Endothelial cell of umbilical vein (primary cell): ENCODE data around the gene PROX1. TPM values are rescaled to one million over a fixed set of nuclear protein-coding genes. Genes with fewer than 3 reads are reported as not detected.

Experiments
- BruUV-seq: library from RNA; stranded (reverse); fragments of 400-500 nt; replicated peaks from 2 replicates; lab custom pipeline; 2021; lab: Mats Ljungman, UMichigan
- CTCF ChIA-PET: fragments of 300-600, 350-600 bp; sonication (Branson Sonifier 250); formaldehyde crosslinking; loops from one replicate; lab custom pipeline; 2021; ENCODE audit warnings: antibody characterized with exemption, inconsistent platforms; lab: Charles Lee
- POLR2A ChIA-PET: fragments of 300-600, 350-600 bp; sonication (Branson Sonifier 250); formaldehyde crosslinking; loops from one replicate; lab custom pipeline; 2021; ENCODE audit warnings: antibody characterized with exemption, inconsistent platforms; lab: Charles Lee
- DNase-seq: peaks from one replicate; pipeline ENCODE4 v3.0.0-alpha.2; 2011; ENCODE audit warnings: low read depth, low spot score
- FAIRE-seq: peaks from 2 replicates; lab custom pipeline; 2011; peaks lifted over from hg19 to GRCh38; lab: Jason Lieb, UNC
- H2AFZ ChIP-seq: 2 replicates; pipeline ENCODE4 v1.6.0; 2012; ENCODE audit warnings: low read depth, low read length, control low read depth, inconsistent platforms
- H3K27ac ChIP-seq: 2 replicates; pipeline ENCODE4 v1.5.1; 2011; ENCODE audit warnings: low read depth, mild to moderate bottlenecking, control low read depth, low read length, moderate library complexity; ENCODE audit not compliant: insufficient read depth
- H3K27me3 ChIP-seq, 2 experiments: 2 replicates each; pipeline versions ENCODE4 v1.6.0 to v1.6.1; 2011; ENCODE audit warnings: low read length in 2 of 2, mixed read lengths in 1 of 2; ENCODE audit not compliant: control insufficient read depth in 2 of 2, insufficient read depth in 2 of 2
- H3K36me3 ChIP-seq, 2 experiments: 2 replicates in 1 of 2; 3 replicates in 1 of 2; pipeline ENCODE4 v1.5.1; 2011; ENCODE audit warnings: low read length in 2 of 2, mild to moderate bottlenecking in 1 of 2, moderate library complexity in 1 of 2; ENCODE audit not compliant: control insufficient read depth in 2 of 2, insufficient read depth in 2 of 2; ENCODE audit errors: extremely low read depth in 1 of 2
- H3K4me1 ChIP-seq: 3 replicates; pipeline ENCODE4 v1.5.1; 2011; ENCODE audit warnings: mild to moderate bottlenecking, low read length; ENCODE audit not compliant: control insufficient read depth, insufficient read depth; ENCODE audit errors: extremely low read depth
- H3K4me2 ChIP-seq: 2 replicates; pipeline ENCODE4 v1.6.1; 2011; ENCODE audit warnings: low read length, control low read depth, mixed read lengths; ENCODE audit not compliant: insufficient read depth
- H3K4me3 ChIP-seq, 3 experiments: fragments of 200-600 bp in 1 of 3; sonication (generic), shearing (Covaris generic) in 1 of 3; replicated peaks in 1 of 3; 2 replicates each; pipeline ENCODE4 v1.5.1; 2011 to 2016; ENCODE audit warnings: control low read depth in 3 of 3, low read length in 3 of 3, mild to moderate bottlenecking in 2 of 3, inconsistent platforms in 1 of 3, low read depth in 1 of 3, moderate library complexity in 1 of 3; ENCODE audit not compliant: insufficient read depth in 1 of 3
- H3K79me2 ChIP-seq: 2 replicates; pipeline ENCODE4 v1.6.0; 2012; ENCODE audit warnings: low read length, inconsistent platforms; ENCODE audit not compliant: control insufficient read depth, insufficient read depth
- H3K9ac ChIP-seq: replicated peaks from 2 replicates; pipeline ENCODE3; 2011; ENCODE audit warnings: low read length, control low read depth; ENCODE audit not compliant: insufficient read depth; ENCODE audit errors: extremely low read depth
- H3K9me1 ChIP-seq: replicated peaks from 3 replicates; pipeline ENCODE4 v1.6.0; 2011; ENCODE audit warnings: mild to moderate bottlenecking, low read length; ENCODE audit not compliant: control insufficient read depth, insufficient read depth; ENCODE audit errors: extremely low read depth
- H3K9me3 ChIP-seq: replicated peaks from 2 replicates; pipeline ENCODE4 v1.5.1; 2012; ENCODE audit warnings: low read length, inconsistent platforms; ENCODE audit not compliant: control insufficient read depth, insufficient read depth
- H4K20me1 ChIP-seq: replicated peaks from 2 replicates; pipeline ENCODE3; 2011; ENCODE audit warnings: mild to moderate bottlenecking, low read length; ENCODE audit not compliant: control insufficient read depth, insufficient read depth; ENCODE audit errors: extremely low read depth
- EZH2 ChIP-seq: IDR thresholded peaks from 2 replicates; pipeline ENCODE4 v1.6.1; 2012; ENCODE audit warnings: borderline replicate concordance, low read depth, mild to moderate bottlenecking, moderate library complexity, low read length, inconsistent platforms; ENCODE audit not compliant: severe bottlenecking
- GATA2 ChIP-seq: IDR thresholded peaks from 2 replicates; pipeline ENCODE4 v1.7.0; 2011; ENCODE audit warnings: low read depth, mild to moderate bottlenecking, moderate library complexity, mixed read lengths, low read length; ENCODE audit not compliant: insufficient read length, insufficient read depth
- JUN ChIP-seq: IDR thresholded peaks from 2 replicates; pipeline ENCODE4 v1.6.1; 2011; ENCODE audit warnings: borderline replicate concordance, low read depth; ENCODE audit not compliant: insufficient read length, insufficient read depth
- MYC ChIP-seq: IDR thresholded peaks from one replicate; pipeline ENCODE4 v1.6.1; 2011; ENCODE audit warnings: mild to moderate bottlenecking, low read depth, low read length
- POLR2A ChIP-seq: IDR thresholded peaks from 2 replicates; pipeline ENCODE4 v1.6.1; 2012; ENCODE audit warnings: low read depth, mild to moderate bottlenecking, control low read depth, low read length
- POLR2AphosphoS5 ChIP-seq: IDR thresholded peaks from 2 replicates; pipeline ENCODE4 v1.6.1; 2012; ENCODE audit warnings: low read depth, mild to moderate bottlenecking, control low read depth, low read length, moderate library complexity; ENCODE audit not compliant: insufficient read depth
- dilution Hi-C: fragments of 300-500 bp; cut with MboI; formaldehyde crosslinking; loops from one replicate; pipeline ENCODE4 v1.15.0; 2019; ENCODE audit warnings: low sequenced_read_pairs; ENCODE audit not compliant: extremely low pct_ligation_motif_present
- intact Hi-C: fragments of 100-400 bp; cut with micrococcal nuclease; formaldehyde crosslinking; loops from one replicate; pipeline ENCODE4 v1.10.0; 2022
- polyA plus RNA-seq, 4 experiments: library from polyadenylated mRNA; depleted of rRNA in 3 of 4; stranded (reverse) in 3 of 4; unstranded in 1 of 4; fragments of >200 nt; gene quantifications; 2 replicates each; pipeline versions ENCODE4 v1.2.1 to v1.2.3, GENCODE V29; 2011 to 2012; ENCODE audit warnings: missing spikeins in 1 of 4
- total RNA-seq: library from RNA; stranded (reverse); gene quantifications from 2 replicates; pipeline ENCODE4 v1.2.3, GENCODE V29; 2021
- TF ChIP-seq, protein P1 (sequence below), 2 donors: IDR thresholded peaks; 1 replicate in 1 of 2; 2 replicates in 1 of 2; pipeline ENCODE4 v1.5.1; 2011; ENCODE audit warnings: low read length in 2 of 2, mild to moderate bottlenecking in 2 of 2, moderate library complexity in 2 of 2, control low read depth in 1 of 2, inconsistent platforms in 1 of 2, low read depth in 1 of 2; ENCODE audit not compliant: insufficient read depth in 1 of 2; ENCODE audit errors: extremely low read depth in 1 of 2
- TF ChIP-seq, protein P2 (sequence below): IDR thresholded peaks from 2 replicates; pipeline ENCODE4 v1.6.1; 2011; ENCODE audit not compliant: insufficient read depth, insufficient read length

The PROX1 gene
- total and polyA plus RNA-seq, 2 donors (not counting 3 experiments of a cell fraction or from before 2014, with no cell fraction given), result 2.2 to 4.0 TPM

DNA sequence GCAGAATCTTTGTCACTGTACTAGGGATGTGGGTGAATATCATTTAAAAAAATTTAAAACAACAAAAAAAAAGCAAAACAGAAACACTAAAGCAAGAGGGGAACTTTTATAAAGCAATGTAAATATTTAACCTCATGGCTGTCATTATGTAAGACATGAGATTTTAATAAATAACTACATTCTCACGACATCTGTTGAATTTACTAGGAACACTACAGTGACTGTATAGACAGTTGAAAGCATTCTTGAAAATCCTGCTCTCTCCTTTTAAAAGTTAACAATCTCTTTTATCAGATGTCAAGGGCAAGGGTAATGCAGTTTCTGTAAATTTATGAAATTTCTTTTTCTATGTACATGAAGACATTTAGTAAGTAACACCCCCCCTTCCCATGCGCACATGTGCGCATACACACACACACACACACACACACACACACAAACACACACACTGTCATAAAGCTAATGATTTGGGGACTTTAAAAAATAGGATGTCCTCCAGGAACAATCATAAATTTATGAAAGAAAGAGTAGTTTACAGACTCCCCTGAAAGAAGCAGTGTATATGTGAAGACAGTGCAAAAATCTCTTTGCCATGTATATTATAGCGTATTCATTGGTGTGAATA is 51.7 kb downstream of the PROX1 start:
- no peaks in the 10 kb centered on the region for H3K4me1 ChIP-seq

More for the DNA sequence above, 51.7 kb downstream of the PROX1 start:
- H3K36me3 ChIP-seq, result peaks cover 0 to 2% of the 10 kb centered on the region in 2 experiments
- intact Hi-C loops, result no loop called here
- TF ChIP-seq, protein P1, sequence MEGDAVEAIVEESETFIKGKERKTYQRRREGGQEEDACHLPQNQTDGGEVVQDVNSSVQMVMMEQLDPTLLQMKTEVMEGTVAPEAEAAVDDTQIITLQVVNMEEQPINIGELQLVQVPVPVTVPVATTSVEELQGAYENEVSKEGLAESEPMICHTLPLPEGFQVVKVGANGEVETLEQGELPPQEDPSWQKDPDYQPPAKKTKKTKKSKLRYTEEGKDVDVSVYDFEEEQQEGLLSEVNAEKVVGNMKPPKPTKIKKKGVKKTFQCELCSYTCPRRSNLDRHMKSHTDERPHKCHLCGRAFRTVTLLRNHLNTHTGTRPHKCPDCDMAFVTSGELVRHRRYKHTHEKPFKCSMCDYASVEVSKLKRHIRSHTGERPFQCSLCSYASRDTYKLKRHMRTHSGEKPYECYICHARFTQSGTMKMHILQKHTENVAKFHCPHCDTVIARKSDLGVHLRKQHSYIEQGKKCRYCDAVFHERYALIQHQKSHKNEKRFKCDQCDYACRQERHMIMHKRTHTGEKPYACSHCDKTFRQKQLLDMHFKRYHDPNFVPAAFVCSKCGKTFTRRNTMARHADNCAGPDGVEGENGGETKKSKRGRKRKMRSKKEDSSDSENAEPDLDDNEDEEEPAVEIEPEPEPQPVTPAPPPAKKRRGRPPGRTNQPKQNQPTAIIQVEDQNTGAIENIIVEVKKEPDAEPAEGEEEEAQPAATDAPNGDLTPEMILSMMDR (IDR thresholded peaks at IDR 0.05; ENCODE audit: extremely low read depth in 1 of 2, insufficient read depth in 1 of 2, low read depth in 1 of 2, low read length in 2 of 2), result no peak
- TF ChIP-seq EZH2 (no peak), POLR2A (no peak), JUN (no peak), MYC (no peak), POLR2AphosphoS5 (no peak), GATA2 (no peak)
- TF ChIP-seq, protein P2, sequence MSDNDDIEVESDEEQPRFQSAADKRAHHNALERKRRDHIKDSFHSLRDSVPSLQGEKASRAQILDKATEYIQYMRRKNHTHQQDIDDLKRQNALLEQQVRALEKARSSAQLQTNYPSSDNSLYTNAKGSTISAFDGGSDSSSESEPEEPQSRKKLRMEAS, result no peak
- CTCF ChIA-PET, result no interaction called here
- H2AFZ ChIP-seq, result no peak overlapping the region
- no peak for FAIRE-seq
- H3K4me3 ChIP-seq, result no peak overlapping the region
- H3K9ac ChIP-seq, result no peak overlapping the region
- DNase-seq, result no peak
- H3K27me3 ChIP-seq, result no peaks in the 10 kb centered on the region
- POLR2A ChIA-PET, result no interaction called here
- no peaks in the 10 kb centered on the region for H3K79me2 ChIP-seq
- dilution Hi-C loops, result no loop called here
- H4K20me1 ChIP-seq, result no peaks in the 10 kb centered on the region
- no peak overlapping the region for H3K27ac ChIP-seq
- no TSS peak for BruUV-seq
- no peak overlapping the region for H3K4me2 ChIP-seq
- H3K9me1 ChIP-seq, result no peaks in the 10 kb centered on the region
- no peaks in the 10 kb centered on the region for H3K9me3 ChIP-seq
